K562 (cell line): ENCODE data around the gene CSTPP1.

Source experiments
- EZH2 ChIP-seq: IDR thresholded peaks from 2 replicates; pipeline ENCODE4 v1.6.1; 2012; ENCODE audit warnings: low read depth, mild to moderate bottlenecking, inconsistent platforms, low read length, borderline replicate concordance
- FOXJ3 ChIP-seq: sonication (generic); formaldehyde crosslinking; IDR thresholded peaks from 2 replicates; pipeline ENCODE4 v1.4.0; 2020; ENCODE audit warnings: mild to moderate bottlenecking, missing genetic modification reagents
- GABPB1 ChIP-seq: sonication (generic); formaldehyde crosslinking; IDR thresholded peaks from 2 replicates; pipeline ENCODE4 v1.8.0; 2022; ENCODE audit warnings: mild to moderate bottlenecking, missing genetic modification reagents
- HNRNPK ChIP-seq: fragments of 200-400 bp; formaldehyde crosslinking; IDR thresholded peaks from one replicate; pipeline ENCODE4 v1.6.1; 2018; ENCODE audit warnings: mild to moderate bottlenecking, low read depth, low read length; ENCODE audit not compliant: poor library complexity, severe bottlenecking
- POLR2A ChIP-seq: fragments of 450-650 bp; conservative IDR thresholded peaks from 2 replicates; pipeline ENCODE4 v1.6.1; 2016
- ZNF274 ChIP-seq: IDR thresholded peaks from 2 replicates; pipeline ENCODE4 v1.6.1; 2011; ENCODE audit warnings: low read depth, mild to moderate bottlenecking, low read length, moderate library complexity, borderline replicate concordance
- ZNF354B ChIP-seq: fragments of 250-450 bp; sonication (Bioruptor Pico); IDR thresholded peaks from 2 replicates; pipeline ENCODE4 v1.4.0; 2020
- TF ChIP-seq, protein P1 (sequence below): sonication (generic); formaldehyde crosslinking; IDR thresholded peaks from 2 replicates; pipeline ENCODE4 v1.9.0; 2022; ENCODE audit warnings: mild to moderate bottlenecking, missing genetic modification reagents
- TF ChIP-seq, protein P2 (sequence below), 3 experiments: IDR thresholded peaks in 2 of 3; conservative IDR thresholded peaks in 1 of 3; 2 replicates each; pipeline ENCODE4 v1.5.1; 2011 to 2012; ENCODE audit warnings: low read length in 3 of 3, mild to moderate bottlenecking in 3 of 3, control low read depth in 2 of 3, improper control_type of control experiment in 1 of 3, inconsistent platforms in 1 of 3, low read depth in 1 of 3, mixed read lengths in 1 of 3, moderate library complexity in 1 of 3; ENCODE audit not compliant: insufficient read depth in 2 of 3
- TF ChIP-seq, protein P3 (sequence below): sonication (generic); formaldehyde crosslinking; IDR thresholded peaks from 2 replicates; pipeline ENCODE4 v1.5.0; 2020; ENCODE audit warnings: missing genetic modification reagents
- TF ChIP-seq, protein P4 (sequence below): fragments of 450-650 bp; formaldehyde crosslinking; IDR thresholded peaks from 2 replicates; pipeline ENCODE4 v1.4.0; 2022; ENCODE audit warnings: missing genetic modification characterization
- TF ChIP-seq, protein P5 (sequence below), 2 experiments: fragments of 450-650 bp; formaldehyde crosslinking in 1 of 2; IDR thresholded peaks; 2 replicates each; pipeline versions ENCODE4 v1.4.0 to v1.6.1; 2014 to 2020; ENCODE audit warnings: mild to moderate bottlenecking in 2 of 2, borderline replicate concordance in 1 of 2, low read depth in 1 of 2
- TF ChIP-seq, protein P6 (sequence below): fragments of 450-650 bp; formaldehyde crosslinking; IDR thresholded peaks from 2 replicates; pipeline ENCODE4 v1.4.0; 2020; ENCODE audit warnings: mild to moderate bottlenecking, moderate library complexity
- TF ChIP-seq, protein P7 (sequence below): fragments of 250-450 bp; sonication (Bioruptor Pico); IDR thresholded peaks from 2 replicates; pipeline ENCODE4 v1.4.0; 2020; ENCODE audit warnings: mild to moderate bottlenecking

DNA sequence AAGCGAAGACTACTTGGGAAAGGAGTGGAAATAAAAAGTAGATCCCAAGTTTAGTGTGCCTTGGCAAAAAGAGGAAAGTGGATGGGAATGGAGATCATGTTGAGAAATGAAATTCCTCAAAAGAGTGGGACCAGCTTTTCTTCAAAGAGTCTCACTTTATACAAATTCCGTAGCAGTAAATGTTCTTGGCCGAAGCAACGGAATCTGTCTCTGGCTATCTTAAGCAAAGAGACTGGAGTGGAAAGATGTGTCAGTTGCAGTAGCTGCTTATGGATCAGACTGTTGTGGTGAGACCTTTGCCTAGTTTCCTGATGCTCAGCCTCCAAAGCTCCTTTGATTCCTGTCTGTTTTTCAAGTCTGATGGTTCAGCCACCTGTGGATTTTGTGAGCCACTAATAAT is 73.6 kb downstream of the CSTPP1 start:
- TF ChIP-seq HNRNPK (no peak), FOXJ3 (CRISPR knock-in tag) (no peak), GABPB1 (CRISPR knock-in tag) (no peak), POLR2A (no peak), ZNF274 (no peak), ZNF354B (CRISPR knock-in tag) (no peak), EZH2 (no peak)
- TF ChIP-seq, protein P1, sequence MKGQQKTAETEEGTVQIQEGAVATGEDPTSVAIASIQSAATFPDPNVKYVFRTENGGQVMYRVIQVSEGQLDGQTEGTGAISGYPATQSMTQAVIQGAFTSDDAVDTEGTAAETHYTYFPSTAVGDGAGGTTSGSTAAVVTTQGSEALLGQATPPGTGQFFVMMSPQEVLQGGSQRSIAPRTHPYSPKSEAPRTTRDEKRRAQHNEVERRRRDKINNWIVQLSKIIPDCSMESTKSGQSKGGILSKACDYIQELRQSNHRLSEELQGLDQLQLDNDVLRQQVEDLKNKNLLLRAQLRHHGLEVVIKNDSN (CRISPR knock-in tag), result no peak
- TF ChIP-seq, protein P2, sequence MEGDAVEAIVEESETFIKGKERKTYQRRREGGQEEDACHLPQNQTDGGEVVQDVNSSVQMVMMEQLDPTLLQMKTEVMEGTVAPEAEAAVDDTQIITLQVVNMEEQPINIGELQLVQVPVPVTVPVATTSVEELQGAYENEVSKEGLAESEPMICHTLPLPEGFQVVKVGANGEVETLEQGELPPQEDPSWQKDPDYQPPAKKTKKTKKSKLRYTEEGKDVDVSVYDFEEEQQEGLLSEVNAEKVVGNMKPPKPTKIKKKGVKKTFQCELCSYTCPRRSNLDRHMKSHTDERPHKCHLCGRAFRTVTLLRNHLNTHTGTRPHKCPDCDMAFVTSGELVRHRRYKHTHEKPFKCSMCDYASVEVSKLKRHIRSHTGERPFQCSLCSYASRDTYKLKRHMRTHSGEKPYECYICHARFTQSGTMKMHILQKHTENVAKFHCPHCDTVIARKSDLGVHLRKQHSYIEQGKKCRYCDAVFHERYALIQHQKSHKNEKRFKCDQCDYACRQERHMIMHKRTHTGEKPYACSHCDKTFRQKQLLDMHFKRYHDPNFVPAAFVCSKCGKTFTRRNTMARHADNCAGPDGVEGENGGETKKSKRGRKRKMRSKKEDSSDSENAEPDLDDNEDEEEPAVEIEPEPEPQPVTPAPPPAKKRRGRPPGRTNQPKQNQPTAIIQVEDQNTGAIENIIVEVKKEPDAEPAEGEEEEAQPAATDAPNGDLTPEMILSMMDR (IDR thresholded peaks at IDR 0.05 in 2 of 3, conservative IDR thresholded peaks at IDR 0.05 in 1 of 3; ENCODE audit: insufficient read depth in 2 of 3, low read depth in 1 of 3, low read length in 3 of 3), result no peak
- TF ChIP-seq, protein P3, sequence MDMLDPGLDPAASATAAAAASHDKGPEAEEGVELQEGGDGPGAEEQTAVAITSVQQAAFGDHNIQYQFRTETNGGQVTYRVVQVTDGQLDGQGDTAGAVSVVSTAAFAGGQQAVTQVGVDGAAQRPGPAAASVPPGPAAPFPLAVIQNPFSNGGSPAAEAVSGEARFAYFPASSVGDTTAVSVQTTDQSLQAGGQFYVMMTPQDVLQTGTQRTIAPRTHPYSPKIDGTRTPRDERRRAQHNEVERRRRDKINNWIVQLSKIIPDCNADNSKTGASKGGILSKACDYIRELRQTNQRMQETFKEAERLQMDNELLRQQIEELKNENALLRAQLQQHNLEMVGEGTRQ (CRISPR knock-in tag), result no peak
- TF ChIP-seq, protein P4, sequence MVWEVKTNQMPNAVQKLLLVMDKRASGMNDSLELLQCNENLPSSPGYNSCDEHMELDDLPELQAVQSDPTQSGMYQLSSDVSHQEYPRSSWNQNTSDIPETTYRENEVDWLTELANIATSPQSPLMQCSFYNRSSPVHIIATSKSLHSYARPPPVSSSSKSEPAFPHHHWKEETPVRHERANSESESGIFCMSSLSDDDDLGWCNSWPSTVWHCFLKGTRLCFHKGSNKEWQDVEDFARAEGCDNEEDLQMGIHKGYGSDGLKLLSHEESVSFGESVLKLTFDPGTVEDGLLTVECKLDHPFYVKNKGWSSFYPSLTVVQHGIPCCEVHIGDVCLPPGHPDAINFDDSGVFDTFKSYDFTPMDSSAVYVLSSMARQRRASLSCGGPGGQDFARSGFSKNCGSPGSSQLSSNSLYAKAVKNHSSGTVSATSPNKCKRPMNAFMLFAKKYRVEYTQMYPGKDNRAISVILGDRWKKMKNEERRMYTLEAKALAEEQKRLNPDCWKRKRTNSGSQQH (CRISPR knock-in tag), result no peak
- TF ChIP-seq, protein P5, sequence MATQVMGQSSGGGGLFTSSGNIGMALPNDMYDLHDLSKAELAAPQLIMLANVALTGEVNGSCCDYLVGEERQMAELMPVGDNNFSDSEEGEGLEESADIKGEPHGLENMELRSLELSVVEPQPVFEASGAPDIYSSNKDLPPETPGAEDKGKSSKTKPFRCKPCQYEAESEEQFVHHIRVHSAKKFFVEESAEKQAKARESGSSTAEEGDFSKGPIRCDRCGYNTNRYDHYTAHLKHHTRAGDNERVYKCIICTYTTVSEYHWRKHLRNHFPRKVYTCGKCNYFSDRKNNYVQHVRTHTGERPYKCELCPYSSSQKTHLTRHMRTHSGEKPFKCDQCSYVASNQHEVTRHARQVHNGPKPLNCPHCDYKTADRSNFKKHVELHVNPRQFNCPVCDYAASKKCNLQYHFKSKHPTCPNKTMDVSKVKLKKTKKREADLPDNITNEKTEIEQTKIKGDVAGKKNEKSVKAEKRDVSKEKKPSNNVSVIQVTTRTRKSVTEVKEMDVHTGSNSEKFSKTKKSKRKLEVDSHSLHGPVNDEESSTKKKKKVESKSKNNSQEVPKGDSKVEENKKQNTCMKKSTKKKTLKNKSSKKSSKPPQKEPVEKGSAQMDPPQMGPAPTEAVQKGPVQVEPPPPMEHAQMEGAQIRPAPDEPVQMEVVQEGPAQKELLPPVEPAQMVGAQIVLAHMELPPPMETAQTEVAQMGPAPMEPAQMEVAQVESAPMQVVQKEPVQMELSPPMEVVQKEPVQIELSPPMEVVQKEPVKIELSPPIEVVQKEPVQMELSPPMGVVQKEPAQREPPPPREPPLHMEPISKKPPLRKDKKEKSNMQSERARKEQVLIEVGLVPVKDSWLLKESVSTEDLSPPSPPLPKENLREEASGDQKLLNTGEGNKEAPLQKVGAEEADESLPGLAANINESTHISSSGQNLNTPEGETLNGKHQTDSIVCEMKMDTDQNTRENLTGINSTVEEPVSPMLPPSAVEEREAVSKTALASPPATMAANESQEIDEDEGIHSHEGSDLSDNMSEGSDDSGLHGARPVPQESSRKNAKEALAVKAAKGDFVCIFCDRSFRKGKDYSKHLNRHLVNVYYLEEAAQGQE (IDR thresholded peaks at IDR 0.05; ENCODE audit: borderline replicate concordance), result no peak
- TF ChIP-seq, protein P5 (CRISPR knock-in tag; IDR thresholded peaks at IDR 0.05; ENCODE audit: low read depth), result no peak
- TF ChIP-seq, protein P6, sequence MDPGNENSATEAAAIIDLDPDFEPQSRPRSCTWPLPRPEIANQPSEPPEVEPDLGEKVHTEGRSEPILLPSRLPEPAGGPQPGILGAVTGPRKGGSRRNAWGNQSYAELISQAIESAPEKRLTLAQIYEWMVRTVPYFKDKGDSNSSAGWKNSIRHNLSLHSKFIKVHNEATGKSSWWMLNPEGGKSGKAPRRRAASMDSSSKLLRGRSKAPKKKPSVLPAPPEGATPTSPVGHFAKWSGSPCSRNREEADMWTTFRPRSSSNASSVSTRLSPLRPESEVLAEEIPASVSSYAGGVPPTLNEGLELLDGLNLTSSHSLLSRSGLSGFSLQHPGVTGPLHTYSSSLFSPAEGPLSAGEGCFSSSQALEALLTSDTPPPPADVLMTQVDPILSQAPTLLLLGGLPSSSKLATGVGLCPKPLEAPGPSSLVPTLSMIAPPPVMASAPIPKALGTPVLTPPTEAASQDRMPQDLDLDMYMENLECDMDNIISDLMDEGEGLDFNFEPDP (CRISPR knock-in tag), result no peak
- TF ChIP-seq, protein P7, sequence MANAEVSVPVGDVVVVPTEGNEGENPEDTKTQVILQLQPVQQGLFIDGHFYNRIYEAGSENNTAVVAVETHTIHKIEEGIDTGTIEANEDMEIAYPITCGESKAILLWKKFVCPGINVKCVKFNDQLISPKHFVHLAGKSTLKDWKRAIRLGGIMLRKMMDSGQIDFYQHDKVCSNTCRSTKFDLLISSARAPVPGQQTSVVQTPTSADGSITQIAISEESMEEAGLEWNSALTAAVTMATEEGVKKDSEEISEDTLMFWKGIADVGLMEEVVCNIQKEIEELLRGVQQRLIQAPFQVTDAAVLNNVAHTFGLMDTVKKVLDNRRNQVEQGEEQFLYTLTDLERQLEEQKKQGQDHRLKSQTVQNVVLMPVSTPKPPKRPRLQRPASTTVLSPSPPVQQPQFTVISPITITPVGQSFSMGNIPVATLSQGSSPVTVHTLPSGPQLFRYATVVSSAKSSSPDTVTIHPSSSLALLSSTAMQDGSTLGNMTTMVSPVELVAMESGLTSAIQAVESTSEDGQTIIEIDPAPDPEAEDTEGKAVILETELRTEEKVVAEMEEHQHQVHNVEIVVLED (CRISPR knock-in tag), result no peak
